Neural cell (in vitro differentiated cells): ENCODE results near the gene GPR78.

ENCODE experiments used
- CTCF ChIP-seq: fragments of 450-650 bp; IDR thresholded peaks from 2 replicates; pipeline ENCODE4 v1.5.1; 2014; ENCODE audit warnings: antibody characterized with exemption, mild to moderate bottlenecking, moderate library complexity; ENCODE audit not compliant: poor library complexity, severe bottlenecking
- EP300 ChIP-seq: fragments of 450-650 bp; conservative IDR thresholded peaks from 2 replicates; pipeline ENCODE4 v1.6.1; 2014; ENCODE audit warnings: antibody characterized with exemption, mild to moderate bottlenecking, moderate library complexity; ENCODE audit not compliant: poor library complexity, severe bottlenecking
- EZH2 ChIP-seq: fragments of 200-600, 300-800 bp; shearing (Covaris generic), sonication (generic); IDR thresholded peaks from 2 replicates; pipeline ENCODE4 v1.6.1; 2014; ENCODE audit warnings: antibody characterized with exemption, low read length, borderline replicate concordance, mild to moderate bottlenecking; ENCODE audit not compliant: insufficient read depth, poor library complexity, severe bottlenecking
- RAD21 ChIP-seq: fragments of 450-650 bp; conservative IDR thresholded peaks from 2 replicates; pipeline ENCODE4 v1.6.1; 2014; ENCODE audit warnings: antibody characterized with exemption, mild to moderate bottlenecking, moderate library complexity
- REST ChIP-seq: IDR thresholded peaks from 2 replicates; pipeline ENCODE4 v1.6.1; 2012; ENCODE audit warnings: borderline replicate concordance

- TF ChIP-seq CTCF (no peak), EZH2 (no peak), EP300 (no peak), REST (no peak), RAD21 (no peak)
Observed at GRCh38 chr4:8585721-8586212, 5.6 kb downstream of the GPR78 start.
